ENCODE results near the gene TMEM82.
"Not testable (repeated sequence)": the region's sequence is repeated elsewhere in the genome, so short reads cannot be mapped to it uniquely, and the experiment has no call there.

Gene TMEM82

DNA sequence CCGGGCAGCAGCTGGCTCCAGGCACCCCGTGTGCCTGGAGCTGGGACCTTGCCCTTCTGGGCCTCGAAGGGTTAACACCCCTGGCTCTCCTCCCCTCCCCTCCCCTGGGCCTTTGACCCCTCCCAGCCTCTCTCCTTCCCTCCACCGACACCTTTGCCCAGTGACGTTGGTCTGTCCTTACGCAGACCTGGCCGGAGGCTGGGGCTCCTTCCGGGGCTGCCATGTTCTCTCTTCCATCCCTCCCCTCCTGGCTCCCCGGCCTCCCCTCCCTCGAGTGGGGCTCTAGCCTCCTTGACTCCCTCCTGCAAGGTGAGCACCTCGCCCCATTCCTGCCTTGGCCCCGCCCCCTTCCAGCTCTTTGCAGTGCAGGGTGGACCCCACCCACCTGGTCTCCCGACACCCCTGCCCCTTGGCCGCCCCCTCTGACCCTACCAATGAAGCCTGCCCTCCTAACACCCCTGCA lies at the start of gene TMEM82:
TMEM82 (plus strand) TSS at position 161 of the 463 bp plus-strand sequence; CDS start at position 222, 61 bp downstream.
- no peak for DNase-seq (ENCODE audit: low read depth in 2 of 2)

DNA sequence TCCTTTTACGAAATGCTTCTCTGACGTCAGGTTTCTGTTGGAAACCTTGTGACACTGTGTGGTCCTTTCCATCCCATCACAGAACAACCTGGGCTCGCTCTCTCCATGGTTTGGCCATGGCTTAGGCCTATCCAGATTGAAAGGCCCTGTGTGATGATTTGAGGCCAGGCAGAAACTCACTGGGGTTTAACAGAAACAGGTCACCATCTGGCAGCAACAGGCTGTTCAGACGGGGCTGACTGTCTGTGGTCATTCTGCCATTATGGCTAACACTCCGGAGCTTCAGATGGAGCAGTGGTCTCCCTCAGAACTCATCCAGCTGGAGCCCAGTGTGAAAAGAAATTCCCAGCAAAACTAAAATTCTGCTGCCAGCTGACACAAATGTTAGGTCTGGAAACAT lies 48.9 kb upstream of the TMEM82 start:
- DNase-seq (ENCODE audit: low read depth in 2 of 2), result no peak

DNA sequence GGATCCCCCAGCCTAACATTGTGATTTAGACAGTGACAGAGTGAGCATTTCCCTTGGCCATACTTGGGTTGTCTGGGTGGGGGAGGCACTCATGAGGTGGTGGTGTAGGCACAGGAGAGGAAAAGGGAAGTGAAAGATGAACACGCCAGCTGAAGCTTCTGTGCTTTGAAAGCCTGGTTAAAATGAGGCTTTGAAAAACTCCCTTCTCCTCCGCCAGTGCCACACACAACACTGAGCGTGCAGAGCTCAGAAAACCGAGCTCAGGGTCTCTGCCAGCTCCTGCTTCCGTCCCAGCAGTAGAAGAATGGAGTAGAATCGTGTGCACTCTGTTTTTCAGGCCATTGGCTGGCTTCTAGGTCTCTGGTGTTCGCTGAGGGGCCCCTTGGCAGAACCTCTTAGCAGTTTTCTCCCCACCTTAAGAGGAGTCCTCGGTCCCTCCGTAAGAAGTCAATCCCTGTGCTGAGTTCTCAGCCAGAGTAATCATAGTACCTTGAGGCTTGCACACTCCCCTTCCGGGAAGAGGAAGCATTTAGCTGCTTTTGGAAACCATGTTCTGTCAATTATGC lies 45.3 kb upstream of the TMEM82 start:
- DNase-seq (ENCODE audit: low read depth in 2 of 2), result no peak

DNA sequence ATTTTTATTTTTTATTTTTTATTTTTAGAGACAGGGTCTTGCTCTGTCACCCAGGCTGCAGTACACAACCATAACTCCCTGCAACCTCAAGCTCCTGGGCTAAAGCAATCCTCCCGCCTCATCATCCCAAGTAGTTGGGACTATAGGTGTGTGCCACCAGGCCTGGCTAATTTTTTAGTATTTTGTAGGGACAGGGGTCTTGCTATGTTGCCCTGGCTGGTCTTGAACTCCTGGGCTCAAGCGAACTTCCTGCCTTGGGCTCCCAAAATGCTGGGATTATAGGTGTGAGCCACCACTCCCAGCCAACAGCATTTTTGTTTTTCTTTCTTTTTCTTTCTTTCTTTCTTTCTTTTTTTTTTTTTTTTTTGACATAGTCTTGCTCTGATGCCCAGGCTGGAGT lies 44.1 kb upstream of the TMEM82 start:
- no peak for DNase-seq (ENCODE audit: low read depth in 2 of 2)

DNA sequence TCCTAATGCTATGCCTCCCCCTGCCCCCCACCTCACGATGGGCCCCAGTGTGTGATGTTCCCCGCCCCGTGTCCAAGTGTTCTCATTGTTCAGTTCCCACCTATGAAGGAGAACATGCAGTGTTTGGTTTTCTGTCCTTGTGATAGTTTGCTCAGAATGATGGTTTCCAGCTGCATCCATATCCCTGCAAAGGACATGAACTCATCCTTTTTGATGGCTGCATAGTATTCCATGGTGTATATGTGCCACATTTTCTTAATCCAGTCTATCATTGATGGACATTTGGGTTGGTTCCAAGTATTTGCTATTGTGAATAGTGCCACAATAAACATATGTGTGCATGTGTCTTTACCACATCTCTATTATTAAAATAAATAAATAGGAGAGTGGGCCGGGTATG lies 43.0 kb upstream of the TMEM82 start:
- not testable (repeated sequence) for DNase-seq (ENCODE audit: low read depth in 2 of 2)

DNA sequence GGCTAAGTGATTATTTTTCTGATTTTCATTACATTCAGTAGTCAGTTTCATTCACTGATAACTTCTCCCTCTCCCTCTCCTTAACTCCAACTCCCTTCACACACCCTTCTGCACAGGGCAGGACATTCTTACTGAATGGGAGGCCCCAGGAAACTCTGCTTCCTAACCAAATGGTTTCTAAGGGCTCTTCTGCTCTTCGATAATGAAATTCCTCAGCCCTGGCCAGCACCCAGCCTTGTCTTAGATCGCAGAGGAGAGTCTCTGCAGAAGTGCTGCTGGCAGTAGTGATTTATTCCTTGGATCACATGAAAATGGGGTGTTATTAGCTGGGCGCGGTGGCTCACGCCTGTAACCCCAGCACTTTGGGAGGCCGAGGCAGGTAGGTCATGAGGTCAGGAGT lies 41.8 kb upstream of the TMEM82 start:
- no peak for DNase-seq (ENCODE audit: low read depth in 2 of 2)

DNA sequence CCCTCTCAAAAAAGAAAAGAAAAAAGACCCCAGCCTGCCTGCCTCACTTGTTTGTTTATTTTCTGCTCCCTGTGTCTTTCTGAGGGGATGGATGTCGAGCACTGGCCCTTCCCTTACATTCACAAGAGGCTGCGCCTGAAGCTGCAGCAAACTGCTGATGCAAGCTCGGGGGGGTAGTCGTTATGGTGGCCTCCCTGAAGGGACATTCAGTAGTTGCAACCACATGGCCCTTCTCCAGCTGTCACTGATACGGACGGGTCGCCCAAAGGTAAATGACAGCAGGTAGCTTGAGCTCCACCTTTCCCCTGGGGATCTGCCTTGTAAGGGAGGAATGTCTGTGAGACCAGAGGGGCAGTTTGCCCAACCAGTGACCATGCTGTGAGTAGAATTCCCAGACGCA lies 40.5 kb upstream of the TMEM82 start:
- no peak for DNase-seq (ENCODE audit: low read depth in 2 of 2)

DNA sequence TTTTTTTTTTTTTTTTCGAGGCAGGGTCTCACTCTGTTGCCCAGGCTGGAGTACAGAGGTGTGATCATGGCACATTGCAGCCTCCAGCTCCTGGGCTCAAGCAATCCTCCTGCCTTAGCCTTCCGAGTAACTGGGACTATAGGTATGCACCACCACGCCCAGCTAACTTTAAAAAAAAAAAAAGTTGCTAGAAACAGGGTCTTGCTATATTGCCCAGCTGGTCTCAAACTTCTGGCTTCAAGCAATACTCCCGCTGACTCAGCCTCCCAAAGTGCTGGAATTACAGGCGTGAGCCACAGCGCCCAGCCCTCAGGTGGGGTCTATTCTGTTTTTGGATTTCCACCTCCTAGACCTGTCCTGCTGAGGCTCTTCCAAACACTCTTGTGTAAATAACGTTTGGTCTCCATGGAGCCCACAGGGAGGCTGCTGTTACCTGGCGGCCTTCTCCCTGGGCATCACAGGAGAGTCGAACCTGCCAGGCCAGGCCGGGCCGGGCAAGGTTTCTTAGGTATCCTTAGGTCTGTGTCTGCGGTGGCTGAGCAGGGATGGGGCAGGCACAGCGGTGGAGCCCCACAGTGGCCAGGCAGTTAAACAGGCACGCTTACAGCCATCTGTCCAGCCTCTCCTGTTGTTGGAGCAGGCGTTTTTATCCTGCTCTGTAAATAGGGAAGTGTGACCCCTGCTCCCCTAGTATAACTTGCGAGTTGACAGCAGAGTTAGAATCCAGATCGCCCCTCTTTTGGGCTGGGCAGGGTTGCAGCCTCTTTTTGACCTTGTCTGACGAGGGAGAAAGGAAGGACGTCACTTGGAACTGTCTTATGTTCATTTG lies 39.4 kb upstream of the TMEM82 start:
- DNase-seq (ENCODE audit: low read depth in 2 of 2), result no peak

DNA sequence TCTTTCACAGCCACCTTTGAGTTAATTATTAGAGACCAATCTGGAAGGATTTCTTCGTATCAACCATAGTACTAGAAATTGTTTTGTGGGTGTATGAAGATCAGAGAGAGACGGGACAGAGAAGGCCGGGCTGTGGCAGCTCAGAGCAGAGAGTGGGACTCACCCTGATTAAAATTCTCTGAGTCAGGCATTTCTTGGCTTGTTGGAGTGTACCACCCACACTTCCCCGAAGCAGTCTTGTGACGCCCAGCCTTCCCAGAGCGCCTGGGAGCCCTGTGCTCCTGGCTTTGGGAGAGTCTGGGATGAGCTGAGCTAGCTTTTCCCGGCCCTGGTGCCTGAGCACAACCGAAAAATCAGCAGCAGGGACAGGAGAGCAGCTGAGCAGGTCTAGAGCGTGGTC lies 38.7 kb upstream of the TMEM82 start:
- no peak for DNase-seq (ENCODE audit: low read depth in 2 of 2)

DNA sequence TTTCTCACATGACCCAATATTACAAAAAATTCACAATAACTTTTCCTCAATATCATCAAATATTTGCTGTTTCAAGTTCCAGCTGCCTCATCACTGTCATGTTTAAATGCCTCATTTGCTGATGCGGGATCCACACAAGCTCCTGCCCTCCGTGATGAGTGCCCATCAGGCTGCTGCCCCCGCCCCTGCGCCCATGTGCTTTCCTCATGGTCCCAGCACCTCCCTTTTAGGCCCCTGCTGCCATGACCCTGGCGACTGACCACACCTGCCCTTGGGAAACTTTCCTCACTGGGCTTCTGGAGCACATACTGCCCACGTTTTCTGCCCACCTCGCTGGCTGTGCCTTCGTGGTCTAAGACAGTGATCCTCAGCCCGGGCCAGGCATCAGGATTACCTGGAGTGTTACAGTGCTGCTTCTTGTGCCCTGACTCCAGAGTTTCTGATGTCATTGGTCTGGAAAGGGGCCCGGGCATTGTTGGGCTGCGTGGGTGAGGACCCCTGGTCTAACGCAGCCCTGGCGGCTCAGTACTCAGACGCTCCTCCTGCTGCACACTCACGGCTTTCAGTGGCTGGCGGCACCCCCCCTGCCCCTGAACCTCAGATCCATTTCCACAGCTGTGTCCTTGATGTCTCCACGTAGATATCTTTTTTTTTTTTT lies 37.6 kb upstream of the TMEM82 start:
- DNase-seq (ENCODE audit: low read depth in 2 of 2), result no peak

DNA sequence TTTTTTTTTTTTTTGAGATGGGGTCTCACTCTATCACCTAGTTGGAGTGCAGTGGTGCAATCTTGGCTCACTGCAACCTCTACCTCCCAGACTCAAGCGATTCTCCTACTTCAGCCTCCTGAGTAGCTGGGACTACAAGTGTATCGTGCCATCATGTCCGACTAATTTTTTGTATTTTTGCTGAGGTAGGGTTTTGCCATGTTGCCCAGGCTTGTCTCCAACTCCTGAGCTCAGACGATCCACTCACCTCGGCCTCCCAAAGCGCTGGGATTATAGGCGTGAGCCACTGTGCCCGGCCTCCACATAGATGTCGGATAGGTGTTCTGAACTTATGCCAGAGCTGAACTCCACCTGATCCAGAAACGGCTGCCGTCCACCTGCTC lies 37.1 kb upstream of the TMEM82 start:
- no peak for DNase-seq (ENCODE audit: low read depth in 2 of 2)

DNA sequence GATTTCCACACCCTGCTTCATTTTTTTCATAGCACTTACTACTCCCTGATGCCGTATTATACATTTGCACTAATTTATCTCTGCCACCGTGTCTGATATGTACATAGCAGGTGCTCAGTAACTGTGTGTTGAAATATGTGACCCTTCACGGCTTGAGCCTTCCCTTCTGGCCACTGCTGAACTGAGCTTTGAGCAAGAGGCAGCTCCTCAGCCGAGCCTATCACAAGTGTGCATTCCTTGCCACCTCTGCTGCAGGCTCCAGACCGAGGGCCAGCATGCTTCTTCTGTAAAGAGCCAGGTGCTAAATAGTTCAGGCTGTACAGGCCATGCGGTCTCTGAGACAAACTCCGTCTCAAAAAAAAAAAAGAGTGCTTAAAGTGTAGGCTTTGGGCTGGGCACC lies 35.5 kb upstream of the TMEM82 start:
- DNase-seq (ENCODE audit: low read depth in 2 of 2), result no peak

DNA sequence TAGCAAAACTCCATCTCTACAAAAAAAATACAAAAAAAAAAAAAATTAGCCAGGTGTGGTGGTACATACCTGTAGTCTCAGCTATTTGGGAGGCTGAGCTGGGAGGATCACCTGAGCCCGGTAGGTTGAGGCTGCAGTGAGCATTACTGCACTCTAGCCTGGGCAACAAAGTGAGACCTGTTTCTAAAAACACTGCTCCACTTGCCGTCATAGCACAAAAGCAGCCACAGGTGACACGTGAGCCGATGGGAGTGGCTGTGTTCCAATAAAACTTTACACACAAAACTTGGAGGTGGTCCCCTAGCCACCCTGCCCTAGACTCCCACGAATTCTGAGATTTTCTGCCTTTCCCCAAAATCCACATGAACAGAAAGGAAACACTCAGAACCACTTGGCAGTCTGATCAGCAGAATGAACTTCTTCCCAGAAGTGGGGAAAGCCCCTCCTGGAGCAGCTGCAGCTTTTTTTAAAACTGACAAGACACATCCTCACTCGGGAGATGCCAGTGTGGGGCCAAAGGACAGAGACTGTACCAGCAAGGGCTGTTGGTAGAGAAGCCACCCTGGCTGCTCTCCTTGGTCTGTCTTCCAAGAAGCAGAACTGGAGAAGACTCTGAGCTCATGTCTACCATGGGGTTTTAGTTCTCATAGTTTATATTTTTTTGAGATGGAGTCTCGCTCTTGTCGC lies 34.9 kb upstream of the TMEM82 start:
- no peak for DNase-seq (ENCODE audit: low read depth in 2 of 2)

DNA sequence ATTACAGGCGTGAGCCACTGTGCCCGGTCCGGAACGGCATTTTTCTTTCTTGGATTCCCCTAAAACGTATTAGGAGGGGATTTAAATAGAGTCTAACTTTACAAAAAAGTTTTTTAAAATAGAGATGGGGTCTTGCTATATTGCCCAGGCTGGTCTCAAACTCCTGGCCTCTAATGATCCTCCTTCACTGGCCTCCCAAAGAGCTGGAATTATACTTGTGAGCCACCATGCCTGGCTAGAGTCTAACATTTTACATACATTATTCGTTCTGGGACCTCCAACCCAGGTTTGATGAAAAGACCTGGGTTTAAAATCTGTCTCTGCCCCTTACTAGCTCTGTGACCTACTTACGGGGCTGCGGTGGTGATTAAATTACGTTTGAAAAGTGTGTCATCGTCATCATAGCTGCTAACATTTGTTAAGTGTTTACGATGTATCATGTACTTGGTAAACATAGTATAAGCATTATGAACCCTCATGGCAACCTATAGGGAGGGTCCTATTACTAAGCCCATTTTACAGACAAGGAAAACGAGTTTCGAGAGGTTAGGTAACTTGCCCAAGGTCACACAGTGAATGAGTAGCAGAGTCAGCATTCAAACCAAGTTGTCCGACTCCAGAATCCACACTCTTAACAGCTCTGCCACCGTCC lies 33.7 kb upstream of the TMEM82 start:
- DNase-seq (ENCODE audit: low read depth in 2 of 2), result no peak

DNA sequence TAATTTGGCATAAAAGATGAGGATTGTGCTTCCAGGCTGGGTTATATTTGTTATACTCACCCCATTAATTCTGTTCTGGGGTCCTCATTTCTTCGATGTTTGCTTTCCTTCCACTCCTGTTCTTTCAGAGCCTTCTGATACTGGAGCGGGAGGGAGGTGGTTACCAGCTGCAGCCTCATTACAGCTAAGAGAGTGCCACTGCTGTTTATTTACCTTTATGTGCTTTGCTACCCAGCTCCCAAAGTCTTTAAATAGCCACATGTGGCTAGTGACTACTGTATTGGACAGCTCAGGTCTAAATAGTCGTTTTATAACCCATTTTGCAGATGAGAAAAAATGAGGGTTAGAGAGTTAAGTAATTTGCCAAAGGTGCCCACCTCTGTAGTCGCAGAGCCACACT lies 33.1 kb upstream of the TMEM82 start:
- DNase-seq (ENCODE audit: low read depth in 2 of 2), result no peak

DNA sequence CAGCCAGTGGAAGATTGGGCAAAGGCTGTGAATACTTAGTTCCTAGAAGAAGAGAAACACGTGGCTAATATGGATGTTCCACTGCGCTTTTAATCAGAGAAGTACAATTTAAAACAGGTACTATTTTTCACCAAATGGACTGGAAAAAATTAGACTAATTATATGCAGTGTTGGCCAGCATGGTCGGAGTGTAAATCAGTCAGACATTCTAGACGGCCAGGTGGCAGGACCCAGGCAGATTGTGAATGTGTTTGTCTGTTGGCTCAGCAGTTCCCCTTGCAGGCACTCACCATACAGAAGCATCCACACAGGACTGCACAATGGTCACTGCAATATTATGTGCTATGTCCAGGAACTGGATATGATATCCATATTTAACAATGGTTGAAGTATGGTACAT lies 30.1 kb upstream of the TMEM82 start:
- DNase-seq (ENCODE audit: low read depth in 2 of 2), result no peak

DNA sequence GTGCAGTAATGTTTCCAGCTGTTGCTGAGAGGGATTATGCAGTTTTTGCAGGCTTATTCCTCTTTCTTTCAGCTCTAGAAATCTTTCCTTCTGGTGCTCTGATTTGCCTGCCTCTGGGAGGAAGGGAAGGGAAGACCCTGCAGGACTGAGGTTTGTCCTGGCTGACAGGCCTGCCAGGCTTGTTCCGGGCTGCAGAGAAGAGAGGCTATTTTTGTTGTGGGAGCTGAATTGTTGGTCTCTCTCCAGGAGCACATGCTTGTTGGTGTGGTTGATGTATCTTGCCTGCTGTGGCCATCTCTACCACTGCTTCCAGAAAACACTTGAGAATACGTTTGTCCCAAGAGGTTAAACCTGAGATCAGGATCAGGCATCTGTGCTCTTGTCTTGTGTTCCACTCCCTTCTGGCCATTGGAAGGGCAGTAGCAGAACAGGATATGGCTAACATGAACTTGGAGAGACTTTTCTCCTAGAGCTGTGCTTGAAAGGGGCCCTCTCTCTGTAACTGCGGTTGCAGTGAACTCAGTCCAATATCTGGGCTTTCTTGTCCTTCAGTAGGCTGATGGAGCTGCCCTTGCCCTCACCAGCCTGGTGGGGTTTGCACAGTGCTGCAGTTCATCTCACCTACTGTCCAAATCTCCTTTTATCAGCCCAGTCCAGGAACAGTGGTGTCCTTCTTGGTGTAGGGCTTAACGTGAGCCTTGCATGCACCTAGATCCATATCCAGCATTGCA lies 27.7 kb upstream of the TMEM82 start:
- DNase-seq (ENCODE audit: low read depth in 2 of 2), result no peak

DNA sequence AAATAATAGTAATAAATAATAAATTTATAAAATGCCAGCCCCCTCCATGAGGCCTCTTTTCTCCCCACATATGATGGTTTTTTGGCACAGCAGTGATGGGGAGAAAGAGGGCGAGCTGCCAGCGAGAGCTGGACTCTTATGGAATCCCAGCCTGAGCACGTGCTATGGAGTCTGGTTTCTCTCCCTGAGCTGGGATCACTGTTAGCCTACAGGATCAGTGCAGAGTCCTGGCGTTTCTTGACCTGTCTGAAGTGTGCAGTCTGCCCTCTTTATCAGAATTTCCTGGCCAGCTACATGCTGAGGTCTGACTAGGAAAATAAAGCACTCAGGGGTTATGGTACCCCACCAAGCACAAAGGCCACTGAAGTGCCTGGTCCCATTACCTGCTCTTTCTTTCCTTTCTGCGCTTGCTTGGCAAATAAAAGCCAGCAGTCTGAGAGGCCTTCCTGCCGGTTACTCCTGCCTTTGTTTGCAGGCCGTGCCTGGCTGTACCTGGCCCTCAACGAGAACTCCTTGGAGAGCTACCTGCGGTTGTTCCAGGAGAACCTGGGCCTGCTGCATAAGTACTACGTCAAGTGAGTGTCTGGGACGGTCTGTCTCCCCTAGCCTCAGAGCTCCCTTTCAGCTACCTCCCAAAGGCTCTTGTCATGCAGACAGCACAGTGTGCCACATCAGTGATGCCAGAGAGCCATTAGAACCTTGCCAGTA lies 24.7 kb upstream of the TMEM82 start:
- no peak for DNase-seq (ENCODE audit: low read depth in 2 of 2)

DNA sequence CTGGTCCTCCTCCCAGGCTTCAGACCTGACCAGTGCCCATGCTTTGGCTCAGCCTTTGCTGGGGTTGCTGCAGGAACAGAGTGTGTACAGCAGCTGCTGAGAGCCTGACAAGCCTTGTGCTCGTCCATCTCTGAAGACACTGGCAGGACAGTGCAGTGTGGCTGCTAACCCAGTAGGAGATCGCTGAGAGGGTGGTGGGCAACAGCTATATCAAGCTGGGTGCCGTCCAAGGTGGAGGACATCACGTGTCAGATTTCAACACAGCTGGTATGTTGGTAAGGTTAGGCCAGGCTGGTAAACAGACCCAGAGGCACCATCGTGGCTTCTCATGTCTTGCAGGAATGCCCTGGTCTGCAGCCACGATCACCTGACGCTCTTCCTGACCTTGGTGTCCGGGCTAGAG lies 24.1 kb upstream of the TMEM82 start:
- no peak for DNase-seq (ENCODE audit: low read depth in 2 of 2)

DNA sequence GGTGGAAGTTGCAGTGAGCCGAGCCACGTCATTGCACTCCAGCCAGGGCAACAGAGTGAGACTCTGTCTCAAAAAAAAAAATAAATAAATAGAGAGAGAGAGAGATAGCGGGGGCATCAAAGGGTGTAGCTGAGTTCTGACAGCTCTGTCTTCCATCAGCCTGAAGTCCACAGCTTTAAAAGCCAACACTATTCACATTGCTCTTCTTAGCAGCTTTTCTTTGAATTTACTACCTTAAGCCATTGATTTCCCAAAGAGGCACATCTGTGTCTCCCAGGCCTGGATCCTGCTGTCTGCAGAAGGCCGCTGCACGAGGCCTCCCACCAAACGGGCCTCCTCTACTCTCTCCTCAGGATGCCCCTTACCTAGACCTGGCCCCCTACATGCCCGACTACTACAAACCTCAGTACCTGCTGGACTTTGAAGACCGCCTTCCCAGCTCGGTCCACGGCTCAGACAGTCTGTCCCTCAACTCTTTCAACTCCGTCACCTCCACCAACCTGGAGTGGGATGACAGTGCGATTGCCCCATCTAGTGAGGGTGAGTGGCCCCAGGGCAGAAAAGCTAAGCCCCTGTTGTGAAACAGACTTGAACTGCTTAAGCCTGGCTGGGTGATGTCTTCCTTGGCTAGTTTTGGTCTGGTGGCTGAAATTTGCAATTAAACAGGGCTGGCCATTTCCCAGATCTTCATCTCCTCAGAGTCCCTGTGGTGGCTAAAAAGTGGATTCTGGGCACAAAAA lies 22.7 kb upstream of the TMEM82 start:
- DNase-seq (ENCODE audit: low read depth in 2 of 2), result no peak
